HL-60 (cell line): ENCODE measurements around the gene HIPK2.

Source experiments
- CTCF ChIP-seq: IDR thresholded peaks from one replicate; pipeline ENCODE4 v1.5.1; 2011; ENCODE audit warnings: low read length, control low read depth, inconsistent platforms; ENCODE audit not compliant: insufficient read depth
- REST ChIP-seq: IDR thresholded peaks from 2 replicates; pipeline ENCODE4 v1.6.1; 2012; ENCODE audit warnings: low read depth; ENCODE audit not compliant: insufficient replicate concordance

- no peak for TF ChIP-seq CTCF
- TF ChIP-seq REST = no peak
Measured at GRCh38 chr7:139725077-139725476, 52.7 kb downstream of the HIPK2 start.
